HG03095 (cell line): ENCODE results near the gene SLMAP.

ENCODE experiments used
- ATAC-seq: cut with Tn5 transposase; IDR thresholded peaks from one replicate; pipeline ENCODE4 v1.9.1; 2021; ENCODE audit warnings: moderate library complexity; ENCODE audit not compliant: unreplicated experiment

SLMAP gene

GRCh38 chr3:57933602-57934001 lies 177.5 kb downstream of the SLMAP start:
- no peak for ATAC-seq

- ATAC-seq: no peak
Observed at GRCh38 chr3:57934373-57934772, 178.3 kb downstream of the SLMAP start.

GRCh38 chr3:57935539-57935938 lies 179.4 kb downstream of the SLMAP start:
- ATAC-seq: no peak

- no peak for ATAC-seq
Observed at GRCh38 chr3:57937092-57937491, 181.0 kb downstream of the SLMAP start.

- ATAC-seq: no peak
Observed at GRCh38 chr3:57939775-57940174, 183.7 kb downstream of the SLMAP start.

- ATAC-seq: no peak
Observed at GRCh38 chr3:57942388-57942787, 186.3 kb downstream of the SLMAP start.

- no peak for ATAC-seq
Observed at GRCh38 chr3:57942872-57943283, 186.8 kb downstream of the SLMAP start.

GRCh38 chr3:57943525-57944495 lies 187.7 kb downstream of the SLMAP start:
- no peak for ATAC-seq

GRCh38 chr3:57946970-57947381 lies 190.9 kb downstream of the SLMAP start:
- ATAC-seq: no peak

- no peak for ATAC-seq
Observed at GRCh38 chr3:57948080-57948671, 192.1 kb downstream of the SLMAP start.

- no peak for ATAC-seq
Observed at GRCh38 chr3:57948781-57949242, 192.7 kb downstream of the SLMAP start.

- no peak for ATAC-seq
Observed at GRCh38 chr3:57949344-57949743, 193.2 kb downstream of the SLMAP start.

GRCh38 chr3:57949785-57950615 lies 193.9 kb downstream of the SLMAP start:
- ATAC-seq: no peak

- no peak for ATAC-seq
Observed at GRCh38 chr3:57951066-57951882, 195.2 kb downstream of the SLMAP start.

GRCh38 chr3:57952208-57952631 lies 196.1 kb downstream of the SLMAP start:
- no peak for ATAC-seq

- no peak for ATAC-seq
Observed at GRCh38 chr3:57952651-57953050, 196.5 kb downstream of the SLMAP start.

GRCh38 chr3:57953576-57953975 lies 197.5 kb downstream of the SLMAP start:
- ATAC-seq: no peak

GRCh38 chr3:57956119-57956832 lies 200.2 kb downstream of the SLMAP start:
- no peak for ATAC-seq

GRCh38 chr3:57956833-57957174 lies 200.7 kb downstream of the SLMAP start:
- no peak for ATAC-seq

GRCh38 chr3:57957824-57958223 lies 201.7 kb downstream of the SLMAP start:
- no peak for ATAC-seq
